H1 (cell line): ENCODE results near the gene FRZB. TPM values are rescaled to one million over a fixed set of nuclear protein-coding genes. Genes with fewer than 3 reads are reported as not detected.

Experiments
- CTCF ChIA-PET: fragments of 300-600 bp; sonication (Branson Sonifier 250); formaldehyde crosslinking; loops from one replicate; lab custom pipeline; 2021; ENCODE audit not compliant: partially characterized antibody; lab: Charles Lee
- POLR2A ChIA-PET: fragments of 300-600 bp; sonication (Branson Sonifier 250); formaldehyde crosslinking; loops from one replicate; lab custom pipeline; 2021; ENCODE audit warnings: inconsistent platforms; ENCODE audit not compliant: partially characterized antibody; lab: Charles Lee
- DNase-seq, 2 experiments: peaks; one replicate each; pipeline versions ENCODE4 v3.0.0 to v3.0.0-alpha.2; 2010 to 2022; ENCODE audit warnings: low spot score in 2 of 2, low read depth in 1 of 2, mixed read lengths in 1 of 2
- FAIRE-seq: peaks from 2 replicates; lab custom pipeline; 2011; peaks lifted over from hg19 to GRCh38; lab: Jason Lieb, UNC
- H2AFZ ChIP-seq: 2 replicates; pipeline ENCODE4 v1.8.1; 2012; ENCODE audit warnings: low read length, inconsistent platforms
- H2AK5ac ChIP-seq: 2 replicates; pipeline ENCODE4 v1.6.1; 2013; ENCODE audit warnings: low read depth, low read length
- H2BK120ac ChIP-seq: replicated peaks from 2 replicates; pipeline ENCODE3; 2013; ENCODE audit warnings: low read depth, low read length, inconsistent platforms
- H2BK12ac ChIP-seq: 2 replicates; pipeline ENCODE4 v1.6.1; 2013; ENCODE audit warnings: low read depth, low read length
- H2BK15ac ChIP-seq: 2 replicates; pipeline ENCODE4 v1.6.1; 2013; ENCODE audit warnings: low read length
- H2BK20ac ChIP-seq: 2 replicates; pipeline ENCODE4 v1.6.1; 2013; ENCODE audit warnings: low read length
- H2BK5ac ChIP-seq: 2 replicates; pipeline ENCODE4 v1.6.1; 2013; ENCODE audit warnings: low read depth, low read length
- H3K14ac ChIP-seq: 2 replicates; pipeline ENCODE4 v1.6.1; 2013; ENCODE audit warnings: inconsistent platforms; ENCODE audit not compliant: insufficient read length
- H3K18ac ChIP-seq: 2 replicates; pipeline ENCODE4 v1.6.1; 2013; ENCODE audit warnings: low read length; ENCODE audit errors: extremely low read depth
- H3K23ac ChIP-seq: 2 replicates; pipeline ENCODE4 v1.6.1; 2013; ENCODE audit warnings: inconsistent platforms; ENCODE audit not compliant: insufficient read length
- H3K23me2 ChIP-seq: 2 replicates; pipeline ENCODE4 v1.6.1; 2013; ENCODE audit warnings: low read depth, low read length
- H3K27ac ChIP-seq: 2 replicates; pipeline ENCODE4 v1.6.1; 2011; ENCODE audit warnings: low read depth, low read length, inconsistent platforms
- H3K27me3 ChIP-seq, 4 experiments: replicated peaks in 1 of 4; 1 replicate in 1 of 4; 2 replicates in 3 of 4; pipeline versions ENCODE4 v1.6.1 to v1.8.1; 2011 to 2013; ENCODE audit warnings: low read length in 3 of 4, mild to moderate bottlenecking in 3 of 4, inconsistent platforms in 2 of 4, mixed read lengths in 2 of 4, moderate library complexity in 1 of 4; ENCODE audit not compliant: control insufficient read depth in 3 of 4, insufficient read depth in 3 of 4; ENCODE audit errors: extremely low read depth in 1 of 4
- H3K36me3 ChIP-seq, 4 experiments: 2 replicates each; pipeline versions ENCODE4 v1.6.1 to v1.8.1; 2011 to 2013; ENCODE audit warnings: mild to moderate bottlenecking in 4 of 4, low read length in 3 of 4, moderate library complexity in 2 of 4, control low read depth in 1 of 4, inconsistent platforms in 1 of 4; ENCODE audit not compliant: insufficient read depth in 4 of 4, control insufficient read depth in 2 of 4
- H3K4ac ChIP-seq: replicated peaks from 2 replicates; pipeline ENCODE3; 2013; ENCODE audit warnings: low read length, low read depth, mixed read lengths, inconsistent platforms; ENCODE audit not compliant: insufficient read length
- H3K4me1 ChIP-seq, 4 experiments: replicated peaks in 1 of 4; 1 replicate in 1 of 4; 2 replicates in 3 of 4; pipeline versions ENCODE4 v1.6.1 to v1.8.1; 2011 to 2013; ENCODE audit warnings: low read length in 3 of 4, inconsistent platforms in 2 of 4, mixed read lengths in 1 of 4; ENCODE audit not compliant: insufficient read depth in 4 of 4, control insufficient read depth in 3 of 4
- H3K4me2 ChIP-seq, 2 experiments: 2 replicates each; pipeline versions ENCODE4 v1.6.1 to v1.8.1; 2011 to 2013; ENCODE audit warnings: low read depth in 2 of 2, low read length in 2 of 2, control low read depth in 1 of 2, inconsistent platforms in 1 of 2, mild to moderate bottlenecking in 1 of 2; ENCODE audit not compliant: insufficient read depth in 1 of 2
- H3K4me3 ChIP-seq, 4 experiments: fragments of 200-600, 300-600 bp in 1 of 4; sonication (generic), shearing (Covaris generic), sonication (Bioruptor Twin) in 1 of 4; 2 replicates each; pipeline versions ENCODE4 v1.5.1 to v1.8.1; 2011 to 2016; ENCODE audit warnings: low read length in 4 of 4, low read depth in 3 of 4, control low read depth in 2 of 4, inconsistent platforms in 2 of 4, mild to moderate bottlenecking in 2 of 4, mixed read lengths in 1 of 4, moderate library complexity in 1 of 4; ENCODE audit not compliant: insufficient read depth in 2 of 4; ENCODE audit errors: extremely low read depth in 1 of 4
- H3K56ac ChIP-seq: replicated peaks from 2 replicates; pipeline ENCODE3; 2013; ENCODE audit warnings: low read depth, mild to moderate bottlenecking, mixed read lengths, low read length, inconsistent platforms; ENCODE audit not compliant: insufficient read length
- H3K79me1 ChIP-seq: 2 replicates; pipeline ENCODE4 v1.6.1; 2013; ENCODE audit warnings: low read depth, low read length, control low read depth
- H3K79me2 ChIP-seq, 2 experiments: 2 replicates each; pipeline versions ENCODE4 v1.6.1 to v1.8.1; 2012 to 2013; ENCODE audit warnings: low read length in 2 of 2, mild to moderate bottlenecking in 2 of 2, inconsistent platforms in 1 of 2; ENCODE audit not compliant: insufficient read depth in 2 of 2, control insufficient read depth in 1 of 2
- H3K9ac ChIP-seq, 4 experiments: replicated peaks in 1 of 4; 1 replicate in 1 of 4; 2 replicates in 3 of 4; pipeline versions ENCODE4 v1.6.1 to v1.8.1; 2011 to 2013; ENCODE audit warnings: low read depth in 3 of 4, low read length in 3 of 4, control low read depth in 2 of 4, mild to moderate bottlenecking in 2 of 4, moderate library complexity in 2 of 4, inconsistent platforms in 1 of 4; ENCODE audit errors: extremely low read depth in 1 of 4
- H3K9me3 ChIP-seq, 2 experiments: 2 replicates each; pipeline versions ENCODE4 v1.6.1 to v1.8.1; 2012 to 2013; ENCODE audit warnings: mild to moderate bottlenecking in 2 of 2, moderate library complexity in 2 of 2, control low read depth in 1 of 2, inconsistent platforms in 1 of 2, low read depth in 1 of 2, low read length in 1 of 2, mixed read lengths in 1 of 2; ENCODE audit not compliant: insufficient read depth in 2 of 2
- H4K20me1 ChIP-seq, 2 experiments: replicated peaks in 1 of 2; 2 replicates each; pipeline versions ENCODE3 to v1.8.1; 2011 to 2013; ENCODE audit warnings: inconsistent platforms in 2 of 2, low read length in 2 of 2, mild to moderate bottlenecking in 1 of 2; ENCODE audit not compliant: insufficient read depth in 2 of 2, control insufficient read depth in 1 of 2
- H4K5ac ChIP-seq: 2 replicates; pipeline ENCODE4 v1.6.1; 2013; ENCODE audit warnings: low read length, low read depth, mixed read lengths, inconsistent platforms; ENCODE audit not compliant: insufficient read length
- H4K8ac ChIP-seq: 2 replicates; pipeline ENCODE4 v1.8.0; 2013; ENCODE audit warnings: mild to moderate bottlenecking, moderate library complexity, low read length, inconsistent platforms; ENCODE audit not compliant: insufficient read depth; ENCODE audit errors: extremely low read depth
- H4K91ac ChIP-seq: replicated peaks from 2 replicates; pipeline ENCODE3; 2013; ENCODE audit warnings: low read length, mixed read lengths, inconsistent platforms; ENCODE audit not compliant: insufficient read length
- BRCA1 ChIP-seq: IDR thresholded peaks from 2 replicates; pipeline ENCODE4 v1.6.1; 2012; ENCODE audit warnings: low read depth, low read length, improper control_type of control experiment
- CEBPB ChIP-seq: IDR thresholded peaks from 2 replicates; pipeline ENCODE4 v1.6.1; 2012; ENCODE audit warnings: low read depth, low read length
- EP300 ChIP-seq, 2 experiments: IDR thresholded peaks; 1 replicate in 1 of 2; 2 replicates in 1 of 2; pipeline ENCODE4 v1.6.1; 2011 to 2012; ENCODE audit warnings: low read depth in 2 of 2, low read length in 2 of 2, mild to moderate bottlenecking in 2 of 2, borderline replicate concordance in 1 of 2, inconsistent platforms in 1 of 2, moderate library complexity in 1 of 2
- FOSL1 ChIP-seq: IDR thresholded peaks from 2 replicates; pipeline ENCODE4 v1.6.1; 2011; ENCODE audit warnings: mild to moderate bottlenecking, low read depth, low read length, moderate library complexity; ENCODE audit not compliant: insufficient read depth
- JUN ChIP-seq: IDR thresholded peaks from 2 replicates; pipeline ENCODE4 v1.6.1; 2011; ENCODE audit warnings: low read depth, mild to moderate bottlenecking, improper control_type of control experiment, low read length
- MAFK ChIP-seq: IDR thresholded peaks from 2 replicates; pipeline ENCODE4 v1.6.1; 2012; ENCODE audit warnings: low read depth, mild to moderate bottlenecking, improper control_type of control experiment, low read length
- POU5F1 ChIP-seq: IDR thresholded peaks from 2 replicates; pipeline ENCODE4 v1.6.1; 2011; ENCODE audit warnings: low read depth, mild to moderate bottlenecking, low read length, moderate library complexity
- RBBP5 ChIP-seq: IDR thresholded peaks from 2 replicates; pipeline ENCODE4 v1.7.1; 2012; ENCODE audit warnings: low read depth, mild to moderate bottlenecking, inconsistent platforms, low read length, moderate library complexity, borderline replicate concordance
- RNF2 ChIP-seq: fragments of 200-900, 300-1000 bp; sonication (generic); IDR thresholded peaks from 2 replicates; pipeline ENCODE4 v1.7.1; 2016; ENCODE audit warnings: borderline replicate concordance, low read depth, mild to moderate bottlenecking, antibody characterized with exemption, low read length; ENCODE audit not compliant: poor library complexity, severe bottlenecking; ENCODE audit errors: missing control alignments
- RXRA ChIP-seq: IDR thresholded peaks from 2 replicates; pipeline ENCODE4 v1.6.1; 2011; ENCODE audit warnings: low read depth, mild to moderate bottlenecking, low read length, moderate library complexity; ENCODE audit not compliant: insufficient read depth
- SUZ12 ChIP-seq: fragments of 200-600 bp; sonication (generic); IDR thresholded peaks from 2 replicates; pipeline ENCODE4 v1.6.1; 2012; ENCODE audit warnings: mild to moderate bottlenecking, inconsistent platforms, low read length, moderate library complexity, mixed read lengths
- TCF12 ChIP-seq: IDR thresholded peaks from 2 replicates; pipeline ENCODE4 v1.6.1; 2011; ENCODE audit warnings: low read depth, mild to moderate bottlenecking, low read length
- WGBS, 2 experiments: shearing (Covaris generic) in 1 of 2; methylation state at CpG; one replicate each; pipeline versions ENCODE4 v1.1.6 to v1.1.7; 2013 to 2015; ENCODE audit warnings: low lambda C conversion rate in 2 of 2, mixed read lengths in 2 of 2, inconsistent platforms in 1 of 2, low coverage in 1 of 2, missing lambda C conversion rate in 1 of 2; ENCODE audit not compliant: insufficient replicate concordance in 2 of 2, insufficient coverage in 1 of 2, insufficient read length in 1 of 2; ENCODE audit errors: extremely low coverage in 1 of 2, missing lambda C conversion rate in 1 of 2; 5-methylcytosine and 5-hydroxymethylcytosine counted together
- polyA plus RNA-seq, 7 experiments: library from polyadenylated mRNA; depleted of rRNA in 3 of 7; stranded (reverse) in 5 of 7; unstranded in 2 of 7; fragments of >200 nt in 5 of 7; fragments of 200-250 nt in 2 of 7; gene quantifications; 1 replicate in 5 of 7; 2 replicates in 1 of 7; 4 replicates in 1 of 7; pipeline versions ENCODE4 v1.2.1 to v1.2.3, GENCODE V29; 2011 to 2013; ENCODE audit warnings: missing spikeins in 2 of 7, mixed read lengths in 2 of 7
- total RNA-seq: library from RNA; stranded (reverse); fragmentation: NEBNext Ultra II Directional; extraction: Animal tissue kit (Norgen Biotek cat#: 25700); gene quantifications from 2 replicates; pipeline ENCODE4 v1.2.1, GENCODE V29; 2021
- TF ChIP-seq, protein P1 (sequence below): IDR thresholded peaks from 2 replicates; pipeline ENCODE4 v1.6.1; 2011; ENCODE audit warnings: low read depth, mild to moderate bottlenecking, low read length; ENCODE audit not compliant: insufficient read depth

Gene FRZB
- total and polyA plus RNA-seq, 2 of the 8 experiments (the other 6 are each of a cell fraction or from before 2014, with no cell fraction given), result 4.4 to 4.6 TPM

- 79% methylated on average over 4 of the region's 4 CpGs; no CpG with 5 or more reads in 1 of the 2 experiments for WGBS, 2 experiments
- H3K23me2 ChIP-seq, result no peaks in the 10 kb centered on the region
- CTCF ChIA-PET, result interaction anchor here (1.0 to 5.3 kb wide), 5 partner anchors 21 to 129 kb away, joined by 3 to 27 read pairs (median 4); no protein-coding TSS in a partner anchor
- TF ChIP-seq RNF2, result no peak
- TF ChIP-seq TCF12, result no peak
- no peak for TF ChIP-seq MAFK
- TF ChIP-seq FOSL1, result no peak
- no peak for TF ChIP-seq EP300 (IDR thresholded peaks at IDR 0.05; ENCODE audit: borderline replicate concordance in 1 of 2, low read depth in 2 of 2, low read length in 2 of 2)
- TF ChIP-seq BRCA1, result no peak
- no peak for TF ChIP-seq POU5F1
- TF ChIP-seq RBBP5, result no peak
- no peak for TF ChIP-seq SUZ12
- TF ChIP-seq CEBPB, result no peak
- TF ChIP-seq JUN, result no peak
- TF ChIP-seq RXRA, result no peak
- TF ChIP-seq, protein P1, sequence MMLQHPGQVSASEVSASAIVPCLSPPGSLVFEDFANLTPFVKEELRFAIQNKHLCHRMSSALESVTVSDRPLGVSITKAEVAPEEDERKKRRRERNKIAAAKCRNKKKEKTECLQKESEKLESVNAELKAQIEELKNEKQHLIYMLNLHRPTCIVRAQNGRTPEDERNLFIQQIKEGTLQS, result no peak
Measured at GRCh38 chr2:182891611-182892010, 25.2 kb upstream of the FRZB start.

More at GRCh38 chr2:182891611-182892010, 25.2 kb upstream of the FRZB start:
- H4K8ac ChIP-seq, result no peak overlapping the region
- H3K23ac ChIP-seq, result no peak overlapping the region
- H2AK5ac ChIP-seq, result no peak overlapping the region
- H3K27me3 ChIP-seq, result no peaks in the 10 kb centered on the region
- no peak overlapping the region for H3K56ac ChIP-seq
- H2BK20ac ChIP-seq, result no peak overlapping the region
- H3K79me2 ChIP-seq, result no peaks in the 10 kb centered on the region
- no peak overlapping the region for H3K4me3 ChIP-seq
- no peak overlapping the region for H3K27ac ChIP-seq
- no peak for FAIRE-seq
- H2BK120ac ChIP-seq, result no peak overlapping the region
- H2BK15ac ChIP-seq, result no peak overlapping the region
- H4K5ac ChIP-seq, result no peak overlapping the region
- no peak overlapping the region for H3K4me2 ChIP-seq
- H3K9me3 ChIP-seq, result no peaks in the 10 kb centered on the region
- H4K20me1 ChIP-seq, result no peaks in the 10 kb centered on the region
- H4K91ac ChIP-seq, result no peak overlapping the region
- no peak for DNase-seq
- H2BK5ac ChIP-seq, result no peak overlapping the region
- no peak overlapping the region for H3K14ac ChIP-seq
- POLR2A ChIA-PET, result no interaction called here
- H3K9ac ChIP-seq, result no peak overlapping the region
- no peak overlapping the region for H3K4ac ChIP-seq
- H3K79me1 ChIP-seq, result no peaks in the 10 kb centered on the region
- no peak overlapping the region for H2BK12ac ChIP-seq
- H3K36me3 ChIP-seq, result no peaks in the 10 kb centered on the region
- no peak overlapping the region for H2AFZ ChIP-seq
- H3K4me1 ChIP-seq, result no peaks in the 10 kb centered on the region
- H3K18ac ChIP-seq, result no peak overlapping the region
